HepG2 (cell line): ENCODE data around the gene RGS14. TPM values are rescaled to one million over a fixed set of nuclear protein-coding genes. Genes with fewer than 3 reads are reported as not detected.

Source experiments
- AHR ChIP-seq: IDR thresholded peaks from 2 replicates; pipeline ENCODE4 v1.6.1; 2018; ENCODE audit warnings: missing genetic modification reagents, missing compliant biosample characterization
- HDAC1 ChIP-seq: sonication (generic); formaldehyde crosslinking; IDR thresholded peaks from 2 replicates; pipeline ENCODE4 v1.5.1; 2020; ENCODE audit warnings: mild to moderate bottlenecking, missing genetic modification reagents
- HDAC2 ChIP-seq: sonication (generic); formaldehyde crosslinking; IDR thresholded peaks from 2 replicates; pipeline ENCODE4 v1.4.0; 2020; ENCODE audit warnings: missing genetic modification reagents
- HNRNPK ChIP-seq: fragments of 200-400 bp; formaldehyde crosslinking; IDR thresholded peaks from 2 replicates; pipeline ENCODE4 v1.6.1; 2018; ENCODE audit warnings: low read length, low read depth, moderate library complexity, mild to moderate bottlenecking; ENCODE audit not compliant: poor library complexity, severe bottlenecking
- IRX3 ChIP-seq: sonication (generic); formaldehyde crosslinking; IDR thresholded peaks from 2 replicates; pipeline ENCODE4 v1.8.1; 2023; ENCODE audit warnings: mild to moderate bottlenecking, low read depth, missing genetic modification reagents, borderline replicate concordance
- MAFK ChIP-seq, 2 experiments: IDR thresholded peaks in 1 of 2; conservative IDR thresholded peaks in 1 of 2; 2 replicates each; pipeline ENCODE4 v1.6.1; 2011; ENCODE audit warnings: improper control_type of control experiment in 2 of 2, low read length in 2 of 2
- MAZ ChIP-seq, 2 experiments: sonication (generic) in 1 of 2; formaldehyde crosslinking in 1 of 2; IDR thresholded peaks; 2 replicates each; pipeline versions ENCODE4 v1.5.0 to v1.6.1; 2012 to 2020; ENCODE audit warnings: low read depth in 2 of 2, mild to moderate bottlenecking in 2 of 2, borderline replicate concordance in 1 of 2, improper control_type of control experiment in 1 of 2, low read length in 1 of 2, missing genetic modification reagents in 1 of 2, moderate library complexity in 1 of 2
- MBD4 ChIP-seq: IDR thresholded peaks from 2 replicates; pipeline ENCODE4 v1.6.1; 2012; ENCODE audit warnings: low read length, inconsistent platforms, borderline replicate concordance
- PHF21A ChIP-seq: sonication (generic); formaldehyde crosslinking; IDR thresholded peaks from 2 replicates; pipeline ENCODE4 v1.5.0; 2020; ENCODE audit warnings: mild to moderate bottlenecking, missing genetic modification reagents
- RBFOX2 ChIP-seq: fragments of 200-400 bp; formaldehyde crosslinking; IDR thresholded peaks from 2 replicates; pipeline ENCODE4 v1.6.1; 2017; ENCODE audit warnings: low read depth, mild to moderate bottlenecking, low read length
- SAP130 ChIP-seq: IDR thresholded peaks from 2 replicates; pipeline ENCODE4 v1.6.1; 2016; ENCODE audit warnings: low read depth
- SMAD1 ChIP-seq: sonication (generic); formaldehyde crosslinking; IDR thresholded peaks from 2 replicates; pipeline ENCODE4 v1.4.0; 2020; ENCODE audit warnings: missing genetic modification reagents, low read depth, mild to moderate bottlenecking, borderline replicate concordance
- YEATS4 ChIP-seq: sonication (generic); formaldehyde crosslinking; IDR thresholded peaks from 2 replicates; pipeline ENCODE4 v1.4.0; 2020; ENCODE audit warnings: missing genetic modification reagents, borderline replicate concordance
- ZNF335 ChIP-seq: sonication (generic); formaldehyde crosslinking; IDR thresholded peaks from 2 replicates; pipeline ENCODE4 v1.4.0; 2020; ENCODE audit warnings: missing genetic modification reagents
- ZNF510 ChIP-seq: sonication (generic); formaldehyde crosslinking; IDR thresholded peaks from 2 replicates; pipeline ENCODE4 v1.4.0; 2020; ENCODE audit warnings: low read depth, mild to moderate bottlenecking, missing genetic modification reagents
- ZNF543 ChIP-seq: sonication (generic); formaldehyde crosslinking; IDR thresholded peaks from 2 replicates; pipeline ENCODE4 v1.4.0; 2020; ENCODE audit warnings: mild to moderate bottlenecking, missing genetic modification reagents
- ZNF556 ChIP-seq: sonication (generic); formaldehyde crosslinking; IDR thresholded peaks from 2 replicates; pipeline ENCODE4 v1.4.0; 2020; ENCODE audit warnings: mild to moderate bottlenecking, missing genetic modification reagents, borderline replicate concordance
- ZNF557 ChIP-seq: sonication (generic); formaldehyde crosslinking; IDR thresholded peaks from 2 replicates; pipeline ENCODE4 v1.4.0; 2020; ENCODE audit warnings: missing genetic modification reagents
- ZSCAN30 ChIP-seq: sonication (generic); formaldehyde crosslinking; IDR thresholded peaks from 2 replicates; pipeline ENCODE4 v1.5.0; 2020; ENCODE audit warnings: mild to moderate bottlenecking, missing genetic modification reagents
- ZSCAN31 ChIP-seq: sonication (generic); formaldehyde crosslinking; IDR thresholded peaks from 2 replicates; pipeline ENCODE4 v1.5.0; 2020; ENCODE audit warnings: low read depth, mild to moderate bottlenecking, missing genetic modification reagents
- polyA plus RNA-seq, 8 experiments: library from polyadenylated mRNA; depleted of rRNA in 3 of 8; stranded (reverse) in 7 of 8; unstranded in 1 of 8; fragments of >200 nt; fragmentation: Illumina TruSeq in 4 of 8; extraction: Trizol in 4 of 8; gene quantifications; 2 replicates each; pipeline versions ENCODE4 v1.2.1 to v1.2.3, GENCODE V29; 2011 to 2016; ENCODE audit warnings: low read depth in 4 of 8, missing spikeins in 1 of 8, mixed read lengths in 1 of 8; ENCODE audit not compliant: insufficient read depth in 1 of 8
- total RNA-seq, 5 experiments: library from RNA; depleted of rRNA; stranded (reverse); fragments of >200 nt; fragmentation: Illumina TruSeq; extraction: Trizol; gene quantifications; 2 replicates each; pipeline ENCODE4 v1.2.3, GENCODE V29; 2016; ENCODE audit warnings: low read depth in 1 of 5
- TF ChIP-seq, protein P1 (sequence below): sonication (generic); formaldehyde crosslinking; IDR thresholded peaks from 2 replicates; pipeline ENCODE4 v1.5.1; 2020; ENCODE audit warnings: missing genetic modification reagents, mild to moderate bottlenecking, borderline replicate concordance
- TF ChIP-seq, protein P2 (sequence below): sonication (generic); formaldehyde crosslinking; IDR thresholded peaks from 2 replicates; pipeline ENCODE4 v1.4.0; 2020; ENCODE audit warnings: mild to moderate bottlenecking, missing genetic modification reagents

The RGS14 gene
- total and polyA plus RNA-seq, 2 of the 13 experiments (the other 11 are each of a cell fraction or from before 2014, with no cell fraction given), result 11.1 to 17.2 TPM

- 0 out of 2 replicates have a peak, but pooled peaks have one; percentile 51 for TF ChIP-seq ZNF335 (CRISPR knock-in tag)
- no peak for TF ChIP-seq IRX3
- TF ChIP-seq ZSCAN31, result no peak
- TF ChIP-seq MAZ (IDR thresholded peaks at IDR 0.05; ENCODE audit: borderline replicate concordance, low read depth, low read length), result no peak
- TF ChIP-seq MAZ (CRISPR knock-in tag; IDR thresholded peaks at IDR 0.05; ENCODE audit: low read depth), result peak; percentile 89
- no peak for TF ChIP-seq HDAC2
- TF ChIP-seq, protein P1, sequence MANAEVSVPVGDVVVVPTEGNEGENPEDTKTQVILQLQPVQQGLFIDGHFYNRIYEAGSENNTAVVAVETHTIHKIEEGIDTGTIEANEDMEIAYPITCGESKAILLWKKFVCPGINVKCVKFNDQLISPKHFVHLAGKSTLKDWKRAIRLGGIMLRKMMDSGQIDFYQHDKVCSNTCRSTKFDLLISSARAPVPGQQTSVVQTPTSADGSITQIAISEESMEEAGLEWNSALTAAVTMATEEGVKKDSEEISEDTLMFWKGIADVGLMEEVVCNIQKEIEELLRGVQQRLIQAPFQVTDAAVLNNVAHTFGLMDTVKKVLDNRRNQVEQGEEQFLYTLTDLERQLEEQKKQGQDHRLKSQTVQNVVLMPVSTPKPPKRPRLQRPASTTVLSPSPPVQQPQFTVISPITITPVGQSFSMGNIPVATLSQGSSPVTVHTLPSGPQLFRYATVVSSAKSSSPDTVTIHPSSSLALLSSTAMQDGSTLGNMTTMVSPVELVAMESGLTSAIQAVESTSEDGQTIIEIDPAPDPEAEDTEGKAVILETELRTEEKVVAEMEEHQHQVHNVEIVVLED (CRISPR knock-in tag), result no peak
- no peak for TF ChIP-seq PHF21A (CRISPR knock-in tag)
- TF ChIP-seq SMAD1 (CRISPR knock-in tag), result 0 out of 2 replicates have a peak, but pooled peaks have one; percentile 53
- 0 out of 2 replicates have a peak, but pooled peaks have one; percentile 34 for TF ChIP-seq ZNF556 (CRISPR knock-in tag)
- peak; percentile 59 for TF ChIP-seq RBFOX2
- no peak for TF ChIP-seq ZSCAN30 (CRISPR knock-in tag)
- peak; percentile 38; the same call in 1 of the 2 replicates for TF ChIP-seq HDAC1 (CRISPR knock-in tag)
- no peak for TF ChIP-seq ZNF510 (CRISPR knock-in tag)
- TF ChIP-seq YEATS4 (CRISPR knock-in tag), result no peak; the same call in 1 of the 2 replicates
- no peak for TF ChIP-seq MBD4
- TF ChIP-seq HNRNPK, result peak; percentile 33
- TF ChIP-seq, protein P2, sequence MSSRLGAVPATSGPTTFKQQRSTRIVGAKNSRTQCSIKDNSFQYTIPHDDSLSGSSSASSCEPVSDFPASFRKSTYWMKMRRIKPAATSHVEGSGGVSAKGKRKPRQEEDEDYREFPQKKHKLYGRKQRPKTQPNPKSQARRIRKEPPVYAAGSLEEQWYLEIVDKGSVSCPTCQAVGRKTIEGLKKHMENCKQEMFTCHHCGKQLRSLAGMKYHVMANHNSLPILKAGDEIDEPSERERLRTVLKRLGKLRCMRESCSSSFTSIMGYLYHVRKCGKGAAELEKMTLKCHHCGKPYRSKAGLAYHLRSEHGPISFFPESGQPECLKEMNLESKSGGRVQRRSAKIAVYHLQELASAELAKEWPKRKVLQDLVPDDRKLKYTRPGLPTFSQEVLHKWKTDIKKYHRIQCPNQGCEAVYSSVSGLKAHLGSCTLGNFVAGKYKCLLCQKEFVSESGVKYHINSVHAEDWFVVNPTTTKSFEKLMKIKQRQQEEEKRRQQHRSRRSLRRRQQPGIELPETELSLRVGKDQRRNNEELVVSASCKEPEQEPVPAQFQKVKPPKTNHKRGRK (CRISPR knock-in tag), result no peak
- no peak for TF ChIP-seq AHR (CRISPR knock-in tag)
- no peak for TF ChIP-seq MAFK (conservative IDR thresholded peaks at IDR 0.05 in 1 of 2, IDR thresholded peaks at IDR 0.05 in 1 of 2; ENCODE audit: low read length in 2 of 2)
- no peak; the same call in 1 of the 2 replicates for TF ChIP-seq ZNF543 (CRISPR knock-in tag)
- no peak for TF ChIP-seq ZNF557 (CRISPR knock-in tag)
- TF ChIP-seq SAP130 (CRISPR knock-in tag), result peak; percentile 41
Observed at GRCh38 chr5:177362610-177363507, 5.1 kb downstream of the RGS14 start (continued).
